ENCODE data around the gene RANBP1. TPM values are rescaled to one million over a fixed set of nuclear protein-coding genes. Genes with fewer than 3 reads are reported as not detected.

RANBP1 gene
- total and polyA plus RNA-seq, 2 of the 8 experiments (the other 6 are each of a cell fraction or from before 2014, with no cell fraction given) = 343 to 484 TPM

DNA sequence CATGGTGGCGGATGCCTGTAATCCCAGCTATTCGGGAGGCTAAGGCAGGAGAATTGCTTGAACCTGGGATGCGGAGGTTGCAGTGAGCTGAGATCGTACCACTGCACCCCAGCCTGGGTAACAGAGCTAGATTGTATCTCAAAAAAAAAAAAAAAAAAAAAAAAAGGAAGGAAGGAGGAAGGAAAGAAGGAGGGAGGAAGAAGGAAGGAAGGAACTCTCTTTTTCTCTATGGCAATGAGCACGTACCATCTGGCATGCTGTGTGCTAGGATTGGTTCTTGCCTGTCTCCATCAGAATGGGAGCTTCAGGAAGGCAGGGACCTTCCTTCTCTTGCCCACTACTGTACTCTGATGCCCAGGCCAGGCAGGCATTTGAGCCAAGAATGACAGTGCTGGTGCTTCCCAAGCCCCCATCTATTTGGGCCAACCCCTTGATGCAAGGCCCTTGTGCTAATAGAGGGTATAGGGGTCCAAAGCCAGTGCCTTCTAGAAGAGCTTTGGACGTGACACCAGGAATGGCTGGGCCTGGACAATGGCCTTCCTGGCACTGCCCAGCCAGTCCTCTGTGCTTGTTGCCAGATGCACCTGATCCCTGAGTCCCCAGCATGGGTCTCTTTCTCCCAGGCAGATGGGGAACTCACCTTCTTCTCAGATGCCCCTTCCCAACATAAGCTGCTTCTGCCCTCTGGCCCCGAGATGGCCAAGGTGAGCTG lies 46.4 kb upstream of the RANBP1 start:
- H3K36me3 ChIP-seq (ENCODE audit: control insufficient read depth in 2 of 4, insufficient read depth in 4 of 4, low read length in 3 of 4) = no peaks in the 10 kb centered on the region
- no peak overlapping the region for H3K9ac ChIP-seq (replicated peaks in 1 of 4; ENCODE audit: extremely low read depth in 1 of 4, low read depth in 3 of 4, low read length in 3 of 4)
- H3K23me2 ChIP-seq (ENCODE audit: low read depth, low read length) = no peaks in the 10 kb centered on the region
- H4K5ac ChIP-seq (ENCODE audit: insufficient read length, low read depth, low read length) = no peak overlapping the region
- no peak overlapping the region for H3K18ac ChIP-seq (ENCODE audit: extremely low read depth, low read length)
- H3K27me3 ChIP-seq (replicated peaks in 1 of 4; ENCODE audit: control insufficient read depth in 3 of 4, extremely low read depth in 1 of 4, insufficient read depth in 3 of 4, low read length in 3 of 4) = peaks cover 0 to 3% (median 0%) of the 10 kb centered on the region in 4 experiments; a peak in 3 of 7 replicates
- ChIA-PET CTCF (ENCODE audit: partially characterized antibody) (interaction anchor here (0.6 to 1.7 kb wide), 3 partner anchors 9 to 380 kb away, joined by 3 to 8 read pairs (median 4); no protein-coding TSS in a partner anchor), POLR2A (ENCODE audit: partially characterized antibody) (interaction anchor here (1.0 to 1.9 kb wide), 3 partner anchors 9 to 117 kb away, joined by 3 to 5 read pairs (median 4); no protein-coding TSS in a partner anchor)
- no peak overlapping the region for H4K91ac ChIP-seq (replicated peaks; ENCODE audit: insufficient read length, low read length)
- H2AFZ ChIP-seq (ENCODE audit: low read length) = no peak overlapping the region
- no peak overlapping the region for H3K4ac ChIP-seq (replicated peaks; ENCODE audit: insufficient read length, low read depth, low read length)
- peak overlapping the region; percentile 38; the same call in 1 of the 2 replicates for H4K8ac ChIP-seq (ENCODE audit: extremely low read depth, insufficient read depth, low read length)
- no peaks in the 10 kb centered on the region for H3K4me1 ChIP-seq (replicated peaks in 1 of 4; ENCODE audit: control insufficient read depth in 3 of 4, insufficient read depth in 4 of 4, low read length in 3 of 4)
- H3K9me3 ChIP-seq (ENCODE audit: insufficient read depth in 2 of 2, low read depth in 1 of 2, low read length in 1 of 2) = no peaks in the 10 kb centered on the region
- 90% methylated on average over 6 of the region's 7 CpGs; no CpG with 5 or more reads in 1 of the 2 experiments for WGBS, 2 experiments (ENCODE audit: extremely low coverage in 1 of 2, insufficient coverage in 1 of 2, insufficient read length in 1 of 2, insufficient replicate concordance in 2 of 2, low coverage in 1 of 2, low lambda C conversion rate in 2 of 2, missing lambda C conversion rate in 1 of 2)
- DNase-seq (ENCODE audit: low read depth in 1 of 2, low spot score in 2 of 2) = no peak
- peaks cover 0 to 3% of the 10 kb centered on the region in 2 experiments for H4K20me1 ChIP-seq (replicated peaks in 1 of 2; ENCODE audit: control insufficient read depth in 1 of 2, insufficient read depth in 2 of 2, low read length in 2 of 2)
- no peak overlapping the region for H2BK12ac ChIP-seq (ENCODE audit: low read depth, low read length)
- no peak overlapping the region for H2AK5ac ChIP-seq (ENCODE audit: low read depth, low read length)
- no peaks in the 10 kb centered on the region for H3K79me2 ChIP-seq (ENCODE audit: control insufficient read depth in 1 of 2, insufficient read depth in 2 of 2, low read length in 2 of 2)
- no peak for FAIRE-seq
- no peak overlapping the region for H3K4me2 ChIP-seq (ENCODE audit: insufficient read depth in 1 of 2, low read depth in 2 of 2, low read length in 2 of 2)
- H3K56ac ChIP-seq (replicated peaks; ENCODE audit: insufficient read length, low read depth, low read length) = no peak overlapping the region
- H2BK120ac ChIP-seq (replicated peaks; ENCODE audit: low read depth, low read length) = no peak overlapping the region
- no peak overlapping the region for H2BK20ac ChIP-seq (ENCODE audit: low read length)
- no peak overlapping the region for H2BK15ac ChIP-seq (ENCODE audit: low read length)
- H3K14ac ChIP-seq (ENCODE audit: insufficient read length) = no peak overlapping the region
- no peaks in the 10 kb centered on the region for H3K79me1 ChIP-seq (ENCODE audit: low read depth, low read length)
- no peak overlapping the region for H3K4me3 ChIP-seq (ENCODE audit: extremely low read depth in 1 of 4, insufficient read depth in 2 of 4, low read depth in 3 of 4, low read length in 4 of 4)
- H3K27ac ChIP-seq (ENCODE audit: low read depth, low read length) = no peak overlapping the region
- H2BK5ac ChIP-seq (ENCODE audit: low read depth, low read length) = no peak overlapping the region
- TF ChIP-seq KDM5A (IDR thresholded peaks at IDR 0.05; ENCODE audit: low read length) (no peak), FOSL1 (IDR thresholded peaks at IDR 0.05; ENCODE audit: insufficient read depth, low read depth, low read length) (no peak), SUZ12 (IDR thresholded peaks at IDR 0.05; ENCODE audit: low read length) (no peak), SIX5 (IDR thresholded peaks at IDR 0.05; ENCODE audit: low read depth, low read length) (no peak), CTBP2 (IDR thresholded peaks at IDR 0.05; ENCODE audit: borderline replicate concordance, insufficient read depth, insufficient read length, low read length) (no peak), BRCA1 (IDR thresholded peaks at IDR 0.05; ENCODE audit: low read depth, low read length) (no peak), TAF7 (optimal IDR thresholded peaks at IDR 0.05; ENCODE audit: borderline replicate concordance, low read depth, low read length) (no peak), CHD2 (IDR thresholded peaks at IDR 0.05; ENCODE audit: low read length) (no peak), CREB1 (IDR thresholded peaks at IDR 0.05) (no peak)
- no peak overlapping the region for H3K23ac ChIP-seq (ENCODE audit: insufficient read length)

Data from H1 (cell line).